GM21619 (cell line): ENCODE results near the gene CT45A9.
"Not testable (repeated sequence)": the region's sequence is repeated elsewhere in the genome, so short reads cannot be mapped to it uniquely, and the experiment has no call there.

Source experiments
- ATAC-seq: cut with Tn5 transposase; IDR thresholded peaks from one replicate; pipeline ENCODE4 v1.9.1; 2021; ENCODE audit not compliant: unreplicated experiment

The CT45A9 gene

GRCh38 chrX:135871712-135872111, at the start of gene CT45A9:
CT45A9 (minus strand) TSS chrX:135871812; CDS start chrX:135868061, 3,751 bp downstream.
- ATAC-seq: not testable (repeated sequence)

GRCh38 chrX:135920516-135920915, 48.9 kb upstream of the CT45A9 start:
- not testable (repeated sequence) for ATAC-seq

GRCh38 chrX:135914404-135914803, 42.8 kb upstream of the CT45A9 start:
- no peak for ATAC-seq

- ATAC-seq: no peak
Observed at GRCh38 chrX:135910251-135910650, 38.6 kb upstream of the CT45A9 start.

GRCh38 chrX:135893294-135893817, 21.7 kb upstream of the CT45A9 start, which contains the start of the genes CT45A10 and SAGE1:
CT45A10 (minus strand) TSS chrX:135893444; CDS start chrX:135885344, 8,100 bp downstream.
SAGE1 (plus strand) TSS chrX:135893716; CDS start chrX:135896243, 2,527 bp downstream.
- ATAC-seq: no peak

GRCh38 chrX:135892781-135893180, 21.2 kb upstream of the CT45A9 start:
- ATAC-seq: no peak

GRCh38 chrX:135890087-135890585, 18.5 kb upstream of the CT45A9 start:
- no peak for ATAC-seq

- not testable (repeated sequence) for ATAC-seq
Observed at GRCh38 chrX:135888976-135889375, 17.4 kb upstream of the CT45A9 start.

GRCh38 chrX:135888230-135888629, 16.6 kb upstream of the CT45A9 start:
- ATAC-seq: not testable (repeated sequence)

- not testable (repeated sequence) for ATAC-seq
Observed at GRCh38 chrX:135882741-135883140, 11.1 kb upstream of the CT45A9 start.

GRCh38 chrX:135854438-135854837, 17.2 kb downstream of the CT45A9 start, which contains the start of gene CT45A8:
CT45A8 (minus strand) TSS chrX:135854538; CDS start chrX:135850783, 3,755 bp downstream.
- ATAC-seq: not testable (repeated sequence)

- ATAC-seq: not testable (repeated sequence)
Observed at GRCh38 chrX:135837180-135837579, 34.4 kb downstream of the CT45A9 start, which contains the start of gene CT45A7. CT45A7 (minus strand) TSS chrX:135837280; CDS start chrX:135833533, 3,747 bp downstream.

- ATAC-seq: not testable (repeated sequence)
Observed at GRCh38 chrX:135819912-135820311, 51.7 kb downstream of the CT45A9 start, which contains the start of gene CT45A2. CT45A2 (minus strand) TSS chrX:135820012; CDS start chrX:135816265, 3,747 bp downstream.
